ENCODE measurements around the gene EME1. TPM values are rescaled to one million over a fixed set of nuclear protein-coding genes. Genes with fewer than 3 reads are reported as not detected.

The EME1 gene
- total RNA-seq, 2 donors from 2014 or later: 14.1 to 26.8 TPM

DNA sequence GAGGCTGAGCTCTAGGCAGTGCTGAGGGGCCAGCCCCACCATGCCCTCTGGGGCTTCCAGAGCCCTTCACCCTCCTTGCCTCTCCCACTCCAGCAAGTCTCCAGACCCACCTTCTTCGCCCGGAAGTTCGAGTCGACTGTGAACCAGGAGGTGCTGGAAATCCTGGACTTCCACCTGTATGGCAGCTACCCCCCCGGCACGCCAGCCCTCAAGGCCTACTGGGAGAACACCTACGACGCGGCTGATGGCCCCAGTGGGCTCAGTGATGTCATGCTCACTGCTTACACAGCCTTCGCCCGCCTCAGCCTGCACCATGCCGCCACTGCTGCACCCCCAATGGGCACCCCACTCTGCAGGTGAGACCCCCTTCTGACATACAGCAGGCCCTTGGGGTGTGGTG is 16.6 kb upstream of the EME1 start:
- Mint-ChIP-seq H3K9me3 (no peaks in the 10 kb centered on the region), H3K4me3 (no peak overlapping the region), H3K27me3 (ENCODE audit: insufficient read depth) (no peaks in the 10 kb centered on the region), H3K4me1 (no peaks in the 10 kb centered on the region), H3K27ac (no peak overlapping the region), H3K36me3 (ENCODE audit: low read depth) (peaks cover 65% of the 10 kb centered on the region)
- no peak overlapping the region for H3K4me3 ChIP-seq (ENCODE audit: low read length)
- H3K27me3 ChIP-seq (ENCODE audit: control insufficient read depth, insufficient read depth, low read length, poor library complexity, severe bottlenecking): no peaks in the 10 kb centered on the region
- H3K36me3 ChIP-seq (ENCODE audit: control insufficient read depth, insufficient read depth, low read length): peaks cover 68% of the 10 kb centered on the region
- H3K9me3 ChIP-seq (ENCODE audit: control insufficient read depth, low read length): no peaks in the 10 kb centered on the region
- H3K27ac ChIP-seq (ENCODE audit: low read depth, low read length): no peak overlapping the region
- H3K9ac ChIP-seq (ENCODE audit: extremely low read depth, low read length, poor library complexity, severe bottlenecking): no peak overlapping the region
- 93 to 96% methylated on average over 6 to 12 of the region's 12 CpGs for WGBS, 2 experiments (ENCODE audit: insufficient coverage in 1 of 2, insufficient read length in 1 of 2)
- DNase-seq: peak; percentile 32
- H3K4me1 ChIP-seq (ENCODE audit: control insufficient read depth, insufficient read depth, low read length): no peaks in the 10 kb centered on the region
- no peak for TF ChIP-seq CTCF (conservative IDR thresholded peaks at IDR 0.05)

DNA sequence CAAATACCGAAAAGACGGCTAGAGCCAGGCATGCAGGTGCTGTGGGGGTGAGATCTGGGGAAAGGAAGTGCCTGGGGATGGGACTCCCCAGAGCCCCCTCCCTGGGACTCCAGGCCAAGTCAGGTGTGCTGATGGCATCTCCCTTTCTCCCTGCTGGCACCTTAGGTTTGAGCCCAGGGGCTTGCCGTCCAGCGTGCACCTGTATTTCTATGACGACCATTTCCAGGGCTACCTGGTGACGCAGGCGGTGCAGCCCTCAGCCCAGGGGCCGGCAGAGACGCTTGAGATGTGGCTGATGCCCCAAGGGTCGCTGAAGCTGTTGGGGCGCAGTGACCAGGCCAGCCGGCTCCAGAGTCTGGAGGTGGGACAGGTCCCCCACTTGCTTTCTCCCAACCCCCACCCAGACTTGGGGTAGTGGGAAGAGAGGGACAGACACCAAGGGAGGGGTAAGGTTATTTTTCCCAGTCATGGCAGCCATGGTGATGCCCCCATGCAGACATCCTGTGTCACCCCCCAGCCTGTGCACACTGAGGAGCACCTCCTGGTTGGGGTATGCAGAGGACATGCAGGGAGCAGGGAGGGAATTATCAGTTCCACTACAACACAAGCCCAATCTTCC is 16.0 kb upstream of the EME1 start:
- WGBS, 2 experiments (ENCODE audit: insufficient coverage in 1 of 2, insufficient read length in 1 of 2): 94% methylated on average over 12 of the region's 12 CpGs; no CpG with 5 or more reads in 1 of the 2 experiments
- peak; percentile 33 for DNase-seq
- no peaks in the 10 kb centered on the region for H3K27me3 Mint-ChIP-seq (ENCODE audit: insufficient read depth)

GRCh38 chr17:50358177-50358576 is 14.9 kb upstream of the EME1 start:
- H3K27me3 Mint-ChIP-seq (ENCODE audit: insufficient read depth): no peaks in the 10 kb centered on the region
- peaks cover 10% of the 10 kb centered on the region for H3K4me1 Mint-ChIP-seq
- peak; percentile 37 for DNase-seq
- no peak for TF ChIP-seq CTCF (conservative IDR thresholded peaks at IDR 0.05)
- 95 to 97% methylated on average over 12 to 17 of the region's 17 CpGs for WGBS, 2 experiments (ENCODE audit: insufficient coverage in 1 of 2, insufficient read length in 1 of 2)
- H3K9ac ChIP-seq (ENCODE audit: extremely low read depth, low read length, poor library complexity, severe bottlenecking): no peak overlapping the region
- no peaks in the 10 kb centered on the region for H3K9me3 Mint-ChIP-seq
- H3K4me3 Mint-ChIP-seq: no peak overlapping the region
- peaks cover 2% of the 10 kb centered on the region for H3K4me1 ChIP-seq (ENCODE audit: control insufficient read depth, insufficient read depth, low read length)
- H3K4me3 ChIP-seq (ENCODE audit: low read length): no peak overlapping the region
- no peaks in the 10 kb centered on the region for H3K9me3 ChIP-seq (ENCODE audit: control insufficient read depth, low read length)
- H3K36me3 Mint-ChIP-seq (ENCODE audit: low read depth): peaks cover 52% of the 10 kb centered on the region
- no peak overlapping the region for H3K27ac ChIP-seq (ENCODE audit: low read depth, low read length)
- no peaks in the 10 kb centered on the region for H3K27me3 ChIP-seq (ENCODE audit: control insufficient read depth, insufficient read depth, low read length, poor library complexity, severe bottlenecking)
- no peak overlapping the region for H3K27ac Mint-ChIP-seq
- H3K36me3 ChIP-seq (ENCODE audit: control insufficient read depth, insufficient read depth, low read length): peaks cover 65% of the 10 kb centered on the region

More for the DNA sequence above, 16.0 kb upstream of the EME1 start:
- no peak for TF ChIP-seq CTCF (conservative IDR thresholded peaks at IDR 0.05)
- no peaks in the 10 kb centered on the region for H3K4me1 ChIP-seq (ENCODE audit: control insufficient read depth, insufficient read depth, low read length)
- no peaks in the 10 kb centered on the region for H3K9me3 Mint-ChIP-seq
- peaks cover 68% of the 10 kb centered on the region for H3K36me3 ChIP-seq (ENCODE audit: control insufficient read depth, insufficient read depth, low read length)
- H3K27ac Mint-ChIP-seq: no peak overlapping the region
- H3K9me3 ChIP-seq (ENCODE audit: control insufficient read depth, low read length): no peaks in the 10 kb centered on the region
- H3K27ac ChIP-seq (ENCODE audit: low read depth, low read length): no peak overlapping the region
- H3K36me3 Mint-ChIP-seq (ENCODE audit: low read depth): peaks cover 60% of the 10 kb centered on the region
- H3K9ac ChIP-seq (ENCODE audit: extremely low read depth, low read length, poor library complexity, severe bottlenecking): no peak overlapping the region
- H3K4me3 ChIP-seq (ENCODE audit: low read length): no peak overlapping the region
- H3K4me1 Mint-ChIP-seq: peaks cover 3% of the 10 kb centered on the region
- H3K4me3 Mint-ChIP-seq: no peak overlapping the region
- H3K27me3 ChIP-seq (ENCODE audit: control insufficient read depth, insufficient read depth, low read length, poor library complexity, severe bottlenecking): no peaks in the 10 kb centered on the region
